ENCODE measurements around the gene FUT6.
"Not testable (repeated sequence)": the region's sequence is repeated elsewhere in the genome, so short reads cannot be mapped to it uniquely, and the experiment has no call there.

FUT6 gene

GRCh38 chr19:5839065-5840017 is at the start of gene FUT6:
Gene FUT6, minus strand, starts transcription at chr19:5839702. Its CDS starts 7,135 bp downstream, at chr19:5832567.
- DNase-seq: no peak

- DNase-seq: not testable (repeated sequence)
Observed at GRCh38 chr19:5884065-5884811, 44.7 kb upstream of the FUT6 start.

GRCh38 chr19:5883157-5883873 is 43.8 kb upstream of the FUT6 start:
- not testable (repeated sequence) for DNase-seq

- no peak for DNase-seq
Observed at GRCh38 chr19:5882421-5882968, 43.0 kb upstream of the FUT6 start.

GRCh38 chr19:5881543-5882299 is 42.2 kb upstream of the FUT6 start:
- no peak for DNase-seq

GRCh38 chr19:5880604-5881078 is 41.1 kb upstream of the FUT6 start:
- DNase-seq: no peak

GRCh38 chr19:5880196-5880595 is 40.7 kb upstream of the FUT6 start:
- no peak for DNase-seq

GRCh38 chr19:5877882-5878281 is 38.4 kb upstream of the FUT6 start:
- DNase-seq: no peak

GRCh38 chr19:5877427-5877826 is 37.9 kb upstream of the FUT6 start:
- DNase-seq: no peak

GRCh38 chr19:5874496-5874895 is 35.0 kb upstream of the FUT6 start:
- DNase-seq: not testable (repeated sequence)

GRCh38 chr19:5873617-5874199 is 34.2 kb upstream of the FUT6 start:
- DNase-seq: no peak

GRCh38 chr19:5870986-5871394 is 31.5 kb upstream of the FUT6 start:
- DNase-seq: no peak

- DNase-seq: no peak
Observed at GRCh38 chr19:5867201-5868136, 28.0 kb upstream of the FUT6 start.

GRCh38 chr19:5865772-5866171 is 26.3 kb upstream of the FUT6 start:
- no peak for DNase-seq

- DNase-seq: no peak
Observed at GRCh38 chr19:5864725-5865486, 25.4 kb upstream of the FUT6 start.

- DNase-seq: no peak
Observed at GRCh38 chr19:5864013-5864720, 24.7 kb upstream of the FUT6 start.

- DNase-seq: no peak
Observed at GRCh38 chr19:5863030-5863665, 23.6 kb upstream of the FUT6 start.

All from AML-193 (cell line).